Mesenchymal stem cell (in vitro differentiated cells and primary cell): Measurements from ENCODE around the gene TRDN.

Source experiments
- DNase-seq: peaks from one replicate; pipeline ENCODE4 v3.0.0-alpha.2; 2013
- H2AFZ ChIP-seq: one replicate; pipeline ENCODE4 v1.6.1; 2013; ENCODE audit warnings: low read depth, mild to moderate bottlenecking, control low read depth, inconsistent platforms, low read length, moderate library complexity
- H2AK5ac ChIP-seq: 2 replicates; pipeline ENCODE4 v1.6.1; 2013; ENCODE audit warnings: low read length, moderate library complexity, mild to moderate bottlenecking, inconsistent platforms; ENCODE audit not compliant: severe bottlenecking
- H2BK120ac ChIP-seq: one replicate; pipeline ENCODE4 v1.6.1; 2013; ENCODE audit warnings: low read depth, mild to moderate bottlenecking, inconsistent platforms, low read length, moderate library complexity
- H2BK12ac ChIP-seq, 2 experiments: one replicate each; pipeline ENCODE4 v1.6.1; 2013; ENCODE audit warnings: inconsistent platforms in 2 of 2, low read length in 2 of 2, mild to moderate bottlenecking in 2 of 2, moderate library complexity in 2 of 2, control low read depth in 1 of 2
- H2BK15ac ChIP-seq: one replicate; pipeline ENCODE4 v1.6.1; 2013; ENCODE audit warnings: mild to moderate bottlenecking, low read depth, inconsistent platforms; ENCODE audit not compliant: poor library complexity, severe bottlenecking
- H2BK5ac ChIP-seq: 2 replicates; pipeline ENCODE4 v1.6.1; 2013; ENCODE audit warnings: low read depth, mild to moderate bottlenecking, low read length, control low read depth, inconsistent platforms; ENCODE audit not compliant: poor library complexity, severe bottlenecking
- H3K14ac ChIP-seq, 2 experiments: one replicate each; pipeline ENCODE4 v1.6.1; 2013; ENCODE audit warnings: inconsistent platforms in 2 of 2, low read length in 2 of 2, control low read depth in 1 of 2, mild to moderate bottlenecking in 1 of 2, moderate library complexity in 1 of 2
- H3K18ac ChIP-seq, 2 experiments: one replicate each; pipeline ENCODE4 v1.6.1; 2013; ENCODE audit warnings: inconsistent platforms in 2 of 2, low read length in 2 of 2, control low read depth in 1 of 2, low read depth in 1 of 2, mild to moderate bottlenecking in 1 of 2
- H3K23ac ChIP-seq, 2 experiments: one replicate each; pipeline ENCODE4 v1.6.1; 2013; ENCODE audit warnings: inconsistent platforms in 2 of 2, low read length in 2 of 2, mild to moderate bottlenecking in 2 of 2, moderate library complexity in 2 of 2, control low read depth in 1 of 2
- H3K27ac ChIP-seq: 2 replicates; pipeline ENCODE4 v1.5.1; 2013; ENCODE audit warnings: mild to moderate bottlenecking, moderate library complexity, low read length, control low read depth, inconsistent platforms; ENCODE audit not compliant: poor library complexity, severe bottlenecking
- H3K27me3 ChIP-seq, 2 experiments: 2 replicates each; pipeline versions ENCODE4 v1.6.1 to v1.7.0; 2013; ENCODE audit warnings: low read length in 2 of 2, mild to moderate bottlenecking in 2 of 2, moderate library complexity in 2 of 2, control low read depth in 1 of 2, inconsistent platforms in 1 of 2; ENCODE audit not compliant: control insufficient read depth in 1 of 2, insufficient read depth in 1 of 2
- H3K36me3 ChIP-seq, 2 experiments: 2 replicates each; pipeline versions ENCODE4 v1.6.1 to v1.7.0; 2013; ENCODE audit warnings: low read length in 2 of 2, control low read depth in 1 of 2, inconsistent platforms in 1 of 2, low read depth in 1 of 2, mild to moderate bottlenecking in 1 of 2; ENCODE audit not compliant: insufficient read depth in 2 of 2, control insufficient read depth in 1 of 2
- H3K4ac ChIP-seq, 2 experiments: one replicate each; pipeline ENCODE4 v1.6.1; 2013; ENCODE audit warnings: inconsistent platforms in 2 of 2, low read length in 2 of 2, mild to moderate bottlenecking in 2 of 2, moderate library complexity in 2 of 2, control low read depth in 1 of 2, low read depth in 1 of 2
- H3K4me1 ChIP-seq: 2 replicates; pipeline ENCODE4 v1.6.1; 2013; ENCODE audit warnings: low read depth, low read length, control low read depth; ENCODE audit not compliant: control insufficient read depth, insufficient read depth
- H3K4me2 ChIP-seq: 2 replicates; pipeline ENCODE4 v1.6.1; 2013; ENCODE audit warnings: low read length, mild to moderate bottlenecking, inconsistent platforms; ENCODE audit not compliant: poor library complexity, severe bottlenecking
- H3K4me3 ChIP-seq, 2 experiments: 2 replicates each; pipeline versions ENCODE4 v1.5.1 to v1.7.0; 2013; ENCODE audit warnings: low read length in 2 of 2, mild to moderate bottlenecking in 2 of 2, control low read depth in 1 of 2, low read depth in 1 of 2; ENCODE audit not compliant: insufficient read depth in 1 of 2
- H3K79me1 ChIP-seq: replicated peaks from 2 replicates; pipeline ENCODE4 v1.6.1; 2013; ENCODE audit warnings: mild to moderate bottlenecking, control low read depth, low read length, inconsistent platforms; ENCODE audit not compliant: poor library complexity, severe bottlenecking
- H3K9ac ChIP-seq: 2 replicates; pipeline ENCODE4 v1.7.0; 2013; ENCODE audit warnings: mild to moderate bottlenecking, low read length, moderate library complexity
- H3K9me3 ChIP-seq: 2 replicates; pipeline ENCODE4 v1.7.0; 2013; ENCODE audit warnings: mild to moderate bottlenecking, low read length; ENCODE audit not compliant: control insufficient read depth
- H4K8ac ChIP-seq: one replicate; pipeline ENCODE4 v1.6.1; 2013; ENCODE audit warnings: inconsistent platforms, mild to moderate bottlenecking, low read length, moderate library complexity
- H4K91ac ChIP-seq: one replicate; pipeline ENCODE4 v1.6.1; 2013; ENCODE audit warnings: mild to moderate bottlenecking, low read length, inconsistent platforms
- WGBS: methylation state at CpG from one replicate; pipeline ENCODE4 v1.1.7; 2013; ENCODE audit warnings: mixed read lengths; 5-methylcytosine and 5-hydroxymethylcytosine counted together

Gene TRDN

DNA sequence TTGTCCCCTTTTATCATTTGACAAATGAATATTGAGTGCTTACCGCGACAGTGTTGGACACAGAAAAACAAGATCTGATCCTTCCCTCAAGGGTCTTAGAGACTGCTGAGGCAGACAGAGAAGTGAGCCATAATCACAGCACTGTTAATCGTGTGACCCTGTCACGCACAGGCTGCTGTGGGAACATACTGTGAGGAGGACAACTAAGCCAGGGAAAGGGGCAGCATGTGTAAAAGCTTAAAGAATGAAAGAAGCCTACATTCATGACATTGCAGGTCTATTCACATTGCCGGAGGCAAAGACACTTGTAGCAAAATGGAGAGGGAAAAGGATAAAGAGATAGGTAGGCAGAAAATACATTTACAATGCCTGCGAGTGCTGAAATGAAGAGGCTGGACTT, 32.7 kb downstream of the TRDN start:
- H2BK12ac ChIP-seq: no peak overlapping the region
- H3K23ac ChIP-seq: no peak overlapping the region
- H2AFZ ChIP-seq: no peak overlapping the region
- peak overlapping the region; percentile 34 for H2BK120ac ChIP-seq
- H2AK5ac ChIP-seq: no peak overlapping the region
- H3K27ac ChIP-seq: no peak overlapping the region
- H3K4ac ChIP-seq: no peak overlapping the region
- no peaks in the 10 kb centered on the region for H3K79me1 ChIP-seq
- H3K9ac ChIP-seq: no peak overlapping the region
- H4K8ac ChIP-seq: peak overlapping the region; percentile 49
- H4K91ac ChIP-seq: no peak overlapping the region
- H2BK15ac ChIP-seq: no peak overlapping the region
- H3K14ac ChIP-seq: no peak overlapping the region
- H3K18ac ChIP-seq: peak overlapping the region in 1 of 2 experiments; percentile 62
- H3K4me2 ChIP-seq: no peak overlapping the region
- H3K4me1 ChIP-seq: no peaks in the 10 kb centered on the region
- no peaks in the 10 kb centered on the region for H3K9me3 ChIP-seq
- no peaks in the 10 kb centered on the region for H3K27me3 ChIP-seq
- no peak overlapping the region for H2BK5ac ChIP-seq
- no peaks in the 10 kb centered on the region for H3K36me3 ChIP-seq
- WGBS: 43% methylated on average over 4 of the region's 6 CpGs
- H3K4me3 ChIP-seq: no peak overlapping the region
- DNase-seq: peak; percentile 24

- no peak overlapping the region for H2BK120ac ChIP-seq
- H3K4ac ChIP-seq: no peak overlapping the region
- no peak overlapping the region for H3K27ac ChIP-seq
- H2BK15ac ChIP-seq: no peak overlapping the region
- H3K14ac ChIP-seq: no peak overlapping the region
- no peak overlapping the region for H2BK12ac ChIP-seq
- 90% methylated on average over 3 of the region's 3 CpGs for WGBS
- H3K4me2 ChIP-seq: no peak overlapping the region
- H3K4me3 ChIP-seq: no peak overlapping the region
- H2BK5ac ChIP-seq: no peak overlapping the region
- no peak overlapping the region for H3K9ac ChIP-seq
- H3K79me1 ChIP-seq: no peaks in the 10 kb centered on the region
- no peak overlapping the region for H2AFZ ChIP-seq
- H3K18ac ChIP-seq: no peak overlapping the region
- DNase-seq: no peak
- no peak overlapping the region for H2AK5ac ChIP-seq
- H4K8ac ChIP-seq: no peak overlapping the region
- no peaks in the 10 kb centered on the region for H3K9me3 ChIP-seq
- no peak overlapping the region for H3K23ac ChIP-seq
- no peaks in the 10 kb centered on the region for H3K27me3 ChIP-seq
- no peak overlapping the region for H4K91ac ChIP-seq
- no peaks in the 10 kb centered on the region for H3K4me1 ChIP-seq
- H3K36me3 ChIP-seq: no peaks in the 10 kb centered on the region
Observed at GRCh38 chr6:123598011-123598410, 38.7 kb downstream of the TRDN start.

- WGBS: 88% methylated on average over 1 of the region's 2 CpGs
Observed at GRCh38 chr6:123594776-123595175, 42.0 kb downstream of the TRDN start.

GRCh38 chr6:123592426-123592825, 44.3 kb downstream of the TRDN start:
- no peaks in the 10 kb centered on the region for H3K27me3 ChIP-seq
- H4K8ac ChIP-seq: no peak overlapping the region
- H3K23ac ChIP-seq: no peak overlapping the region
- 92% methylated on average over 2 of the region's 2 CpGs for WGBS
- no peak for DNase-seq
- no peak overlapping the region for H3K18ac ChIP-seq
- H3K79me1 ChIP-seq: no peaks in the 10 kb centered on the region
- no peak overlapping the region for H2BK120ac ChIP-seq
- no peak overlapping the region for H2AFZ ChIP-seq
- no peak overlapping the region for H2BK5ac ChIP-seq
- H3K27ac ChIP-seq: no peak overlapping the region
- H3K14ac ChIP-seq: no peak overlapping the region
- no peak overlapping the region for H4K91ac ChIP-seq
- no peak overlapping the region for H2AK5ac ChIP-seq
- no peak overlapping the region for H3K4me2 ChIP-seq
- H3K36me3 ChIP-seq: no peaks in the 10 kb centered on the region
- no peaks in the 10 kb centered on the region for H3K4me1 ChIP-seq
- H3K4ac ChIP-seq: no peak overlapping the region
- H3K9me3 ChIP-seq: no peaks in the 10 kb centered on the region
- H2BK12ac ChIP-seq: no peak overlapping the region
- H3K4me3 ChIP-seq: no peak overlapping the region
- no peak overlapping the region for H2BK15ac ChIP-seq
- no peak overlapping the region for H3K9ac ChIP-seq

More at GRCh38 chr6:123594776-123595175, 42.0 kb downstream of the TRDN start:
- no peak overlapping the region for H3K4me2 ChIP-seq
- no peaks in the 10 kb centered on the region for H3K79me1 ChIP-seq
- no peak overlapping the region for H2BK12ac ChIP-seq
- H3K27ac ChIP-seq: no peak overlapping the region
- H4K8ac ChIP-seq: no peak overlapping the region
- no peak overlapping the region for H2BK15ac ChIP-seq
- no peaks in the 10 kb centered on the region for H3K27me3 ChIP-seq
- H3K14ac ChIP-seq: no peak overlapping the region
- H2BK120ac ChIP-seq: no peak overlapping the region
- no peak overlapping the region for H2AK5ac ChIP-seq
- no peak overlapping the region for H2BK5ac ChIP-seq
- H3K23ac ChIP-seq: no peak overlapping the region
- DNase-seq: no peak
- H3K9me3 ChIP-seq: no peaks in the 10 kb centered on the region
- no peak overlapping the region for H2AFZ ChIP-seq
- no peaks in the 10 kb centered on the region for H3K4me1 ChIP-seq
- H4K91ac ChIP-seq: no peak overlapping the region
- no peak overlapping the region for H3K4ac ChIP-seq
- H3K18ac ChIP-seq: no peak overlapping the region
- no peak overlapping the region for H3K9ac ChIP-seq
- H3K4me3 ChIP-seq: no peak overlapping the region
- no peaks in the 10 kb centered on the region for H3K36me3 ChIP-seq
